Measurements from ENCODE around the gene NGEF.

Gene NGEF

GRCh38 chr2:232960862-232961261, 52.2 kb downstream of the NGEF start:
- TF ChIP-seq CTCF (IDR thresholded peaks at IDR 0.05): no peak

GRCh38 chr2:232959139-232959538, 53.9 kb downstream of the NGEF start:
- TF ChIP-seq CTCF (IDR thresholded peaks at IDR 0.05): no peak

GRCh38 chr2:232957657-232958090, 55.4 kb downstream of the NGEF start:
- no peak for TF ChIP-seq CTCF (IDR thresholded peaks at IDR 0.05)

- no peak for TF ChIP-seq CTCF (IDR thresholded peaks at IDR 0.05)
Observed at GRCh38 chr2:232955856-232956255, 57.2 kb downstream of the NGEF start.

GRCh38 chr2:232954691-232955090, 58.4 kb downstream of the NGEF start:
- no peak for TF ChIP-seq CTCF (IDR thresholded peaks at IDR 0.05)

GRCh38 chr2:232951891-232952290, 61.2 kb downstream of the NGEF start:
- no peak for TF ChIP-seq CTCF (IDR thresholded peaks at IDR 0.05)

- TF ChIP-seq CTCF (IDR thresholded peaks at IDR 0.05): no peak
Observed at GRCh38 chr2:232951181-232951580, 61.9 kb downstream of the NGEF start.

- no peak for TF ChIP-seq CTCF (IDR thresholded peaks at IDR 0.05)
Observed at GRCh38 chr2:232950751-232951150, 62.3 kb downstream of the NGEF start.

Measured in LNCAP (cell line).